ENCODE data around the gene THAP11.

Gene THAP11

GRCh38 chr16:67883146-67883871, 41.2 kb downstream of the THAP11 start:
- no peak for DNase-seq (ENCODE audit: low read depth in 2 of 2)

GRCh38 chr16:67883872-67884261, 41.7 kb downstream of the THAP11 start:
- peak; percentile 68 to 75 for DNase-seq (ENCODE audit: low read depth in 2 of 2)

- no peak for DNase-seq (ENCODE audit: low read depth in 2 of 2)
Measured at GRCh38 chr16:67884684-67885083, 42.6 kb downstream of the THAP11 start, which contains the start of gene NRN1L. Gene NRN1L (plus strand): TSS chr16:67884885. CDS start chr16:67884904, 19 bp downstream.

DNA sequence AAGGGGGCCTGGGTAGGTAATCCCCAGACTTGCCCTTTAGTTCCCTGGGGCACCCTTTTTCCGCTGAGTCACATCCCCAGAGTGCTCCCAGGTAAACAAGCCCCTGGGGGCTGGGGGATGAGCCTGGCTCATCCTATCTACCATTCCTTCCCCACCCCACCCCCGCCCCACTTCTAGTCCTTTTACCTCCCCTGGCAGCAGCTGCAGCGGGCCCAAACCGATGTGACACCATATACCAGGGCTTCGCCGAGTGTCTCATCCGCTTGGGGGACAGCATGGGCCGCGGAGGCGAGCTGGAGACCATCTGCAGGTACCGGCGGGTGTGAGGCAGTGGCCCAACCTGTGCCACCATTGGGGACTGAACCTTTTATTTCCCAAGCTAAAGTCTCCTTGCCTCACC, 43.4 kb downstream of the THAP11 start:
- no peak for DNase-seq (ENCODE audit: low read depth in 2 of 2)

DNA sequence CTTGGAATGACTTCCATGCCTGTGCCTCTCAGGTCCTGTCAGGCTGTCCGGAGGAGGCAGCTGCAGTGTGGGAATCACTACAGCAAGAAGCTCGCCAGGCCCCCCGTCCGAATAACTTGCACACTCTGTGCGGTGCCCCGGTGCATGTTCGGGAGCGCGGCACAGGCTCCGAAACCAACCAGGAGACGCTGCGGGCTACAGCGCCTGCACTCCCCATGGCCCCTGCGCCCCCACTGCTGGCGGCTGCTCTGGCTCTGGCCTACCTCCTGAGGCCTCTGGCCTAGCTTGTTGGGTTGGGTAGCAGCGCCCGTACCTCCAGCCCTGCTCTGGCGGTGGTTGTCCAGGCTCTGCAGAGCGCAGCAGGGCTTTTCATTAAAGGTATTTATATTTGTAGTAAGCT, 43.9 kb downstream of the THAP11 start:
- no peak for DNase-seq (ENCODE audit: low read depth in 2 of 2)

- no peak for DNase-seq (ENCODE audit: low read depth in 2 of 2)
Measured at GRCh38 chr16:67886387-67886786, 44.3 kb downstream of the THAP11 start.

DNA sequence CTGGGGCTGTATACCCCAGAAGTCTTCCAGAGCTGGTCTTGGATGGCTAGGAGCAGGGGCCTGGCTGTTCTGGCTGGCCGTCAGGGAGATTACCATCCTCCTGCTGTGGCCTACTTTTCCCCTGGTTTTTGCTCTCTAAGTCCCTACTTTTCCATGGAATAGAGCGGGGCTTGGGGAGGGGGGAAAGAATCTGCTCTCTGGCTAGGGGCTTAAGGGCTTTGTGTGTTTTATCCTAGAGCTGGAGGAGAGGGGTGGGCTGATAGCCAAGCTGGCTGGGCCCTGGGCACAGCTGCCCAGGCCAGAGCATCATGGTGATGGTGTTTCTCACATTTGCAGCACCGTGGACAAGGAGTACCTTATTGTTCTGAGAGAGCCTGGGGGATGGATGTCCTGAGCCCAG, 46.2 kb downstream of the THAP11 start:
- DNase-seq (ENCODE audit: low read depth in 2 of 2), result no peak

DNA sequence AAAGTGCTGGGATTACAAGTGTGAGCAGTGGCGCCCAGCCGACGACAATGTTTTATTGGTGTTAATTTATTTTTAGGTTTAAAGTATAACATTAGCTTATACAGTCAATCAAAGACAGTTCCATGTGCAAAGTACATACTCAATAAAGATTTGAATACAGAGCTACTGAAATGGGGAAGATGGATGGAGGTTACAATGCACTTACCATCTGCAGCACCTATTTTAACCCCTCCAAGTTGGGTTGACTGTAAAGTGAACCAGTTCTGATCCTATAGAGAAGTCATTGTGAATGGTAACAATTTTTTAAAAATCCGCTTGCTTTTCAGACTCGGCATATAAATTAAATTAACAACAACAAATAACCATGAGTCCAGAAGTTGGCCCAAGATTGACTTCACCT, 50.3 kb downstream of the THAP11 start:
- DNase-seq (ENCODE audit: low read depth in 2 of 2), result no peak

DNA sequence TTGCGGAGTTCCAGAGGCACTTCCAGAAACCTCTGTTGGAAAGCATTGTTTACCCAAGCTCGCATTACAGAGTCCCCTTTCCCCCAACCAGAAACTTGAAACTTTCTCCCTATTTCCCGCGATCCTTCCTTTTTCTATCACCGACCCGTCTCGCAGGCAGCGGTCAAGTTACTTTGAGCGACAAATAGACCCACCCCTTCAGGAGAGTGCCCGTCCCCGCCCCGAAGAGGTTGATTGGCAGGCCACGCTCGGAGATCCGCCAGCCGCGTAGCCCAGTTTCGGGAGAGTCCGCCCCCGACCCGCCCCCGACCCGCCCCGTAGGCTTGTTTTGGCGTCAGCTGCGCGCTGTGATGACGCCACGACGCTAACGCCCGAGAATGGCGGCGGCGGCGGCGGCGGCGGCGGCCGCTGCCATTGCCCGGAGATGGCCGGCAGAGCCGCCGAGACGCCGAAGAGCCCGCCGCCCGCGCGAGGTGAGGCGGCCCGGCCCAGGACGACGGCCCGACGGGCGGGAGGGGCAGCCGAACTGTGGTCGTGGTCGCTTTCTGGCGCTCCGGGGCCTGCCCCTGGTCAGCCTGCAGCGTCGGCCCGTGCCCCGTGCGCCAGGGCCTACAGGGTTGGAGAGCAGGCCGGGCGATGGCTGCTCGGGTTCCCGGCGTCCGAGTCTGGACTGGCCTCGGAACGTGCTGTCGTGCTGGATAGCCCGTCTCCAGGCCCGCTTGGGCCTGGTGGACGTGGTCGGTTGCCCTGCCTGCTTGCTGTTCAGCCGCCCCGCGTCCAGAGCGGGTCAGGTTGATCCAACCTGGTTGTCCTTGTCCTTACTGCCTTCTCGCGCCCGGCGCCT, 51.0 kb downstream of the THAP11 start, which contains the start of gene PSKH1:
TSS of gene PSKH1 (plus strand) at position 356 of the 844 bp plus-strand sequence. CDS start 15,496 bp downstream, outside the sequence.
- DNase-seq (ENCODE audit: low read depth in 2 of 2), result peak; percentile 89 to 93

Measured in stimulated activated CD4-positive, alpha-beta T cell treated with anti-CD3 and anti-CD28 coated beads, Interleukin-1b, Interleukin-23, amount 100 ng/mL, for 4 hours (primary cell).